A673 (cell line): ENCODE results near the gene NUFIP1. TPM values are rescaled to one million over a fixed set of nuclear protein-coding genes. Genes with fewer than 3 reads are reported as not detected.

ENCODE experiments used
- BruUV-seq: library from RNA; stranded (reverse); fragments of 400-500 nt; replicated peaks from 2 replicates; lab custom pipeline; 2021; lab: Mats Ljungman, UMichigan
- CTCF ChIA-PET: fragments of 300-600 bp; sonication (Branson Sonifier 250); formaldehyde crosslinking; loops from one replicate; lab custom pipeline; 2022; ENCODE audit warnings: antibody characterized with exemption; lab: Charles Lee
- POLR2A ChIA-PET: fragments of 300-600 bp; sonication (Branson Sonifier 250); formaldehyde crosslinking; loops from one replicate; lab custom pipeline; 2022; ENCODE audit warnings: antibody characterized with exemption; ENCODE audit not compliant: low non-redundant PET; lab: Charles Lee
- DNase-seq: peaks from one replicate; pipeline ENCODE4 v3.0.0-alpha.2; 2015; ENCODE audit warnings: low spot score
- H3K27ac ChIP-seq: fragments of 200-600 bp; sonication (generic); 2 replicates; pipeline ENCODE4 v1.5.1; 2016; ENCODE audit warnings: mixed run types, low read depth, mild to moderate bottlenecking, mixed read lengths, antibody characterized with exemption, low read length; ENCODE audit not compliant: poor library complexity, severe bottlenecking
- H3K27me3 ChIP-seq: fragments of 200-600 bp; sonication (generic); replicated peaks from 2 replicates; pipeline ENCODE4 v1.6.1; 2017; ENCODE audit warnings: mixed run types, low read depth, mild to moderate bottlenecking, mixed read lengths, antibody characterized with exemption, low read length; ENCODE audit not compliant: insufficient read depth, poor library complexity
- H3K36me3 ChIP-seq: fragments of 200-600 bp; sonication (generic); 2 replicates; pipeline ENCODE4 v1.6.1; 2016; ENCODE audit warnings: mixed run types, mild to moderate bottlenecking, mixed read lengths, antibody characterized with exemption, low read length; ENCODE audit not compliant: insufficient read depth, poor library complexity, severe bottlenecking
- H3K4me1 ChIP-seq: fragments of 200-600 bp; sonication (generic); 2 replicates; pipeline ENCODE4 v1.6.1; 2017; ENCODE audit warnings: mixed run types, mild to moderate bottlenecking, mixed read lengths, antibody characterized with exemption, low read length; ENCODE audit not compliant: insufficient read depth, poor library complexity, severe bottlenecking
- H3K4me3 ChIP-seq: fragments of 200-600 bp; sonication (generic); 2 replicates; pipeline ENCODE4 v1.5.1; 2016; ENCODE audit warnings: low read depth, mixed run types, mild to moderate bottlenecking, mixed read lengths, low read length; ENCODE audit not compliant: poor library complexity, severe bottlenecking
- H3K9me3 ChIP-seq: fragments of 200-600 bp; sonication (generic); 2 replicates; pipeline ENCODE4 v1.6.1; 2016; ENCODE audit warnings: mixed run types, low read depth, mild to moderate bottlenecking, mixed read lengths, antibody characterized with exemption, low read length; ENCODE audit not compliant: poor library complexity, severe bottlenecking
- EZH2 ChIP-seq: fragments of 200-600 bp; sonication (generic); IDR thresholded peaks from 2 replicates; pipeline ENCODE4 v1.6.1; 2017; ENCODE audit warnings: borderline replicate concordance, low read depth, mild to moderate bottlenecking, mixed read lengths, antibody characterized with exemption, low read length; ENCODE audit not compliant: poor library complexity, severe bottlenecking
- intact Hi-C: fragments of 100-400 bp; cut with micrococcal nuclease; formaldehyde crosslinking; loops from one replicate; pipeline ENCODE4 v1.10.0; 2022; ENCODE audit not compliant: unreplicated experiment
- total RNA-seq: library from RNA; stranded (reverse); gene quantifications from 2 replicates; pipeline ENCODE4 v1.2.3, GENCODE V29; 2021
- TF ChIP-seq, protein P1 (sequence below): fragments of 300-800, 200-600 bp; sonication (generic); conservative IDR thresholded peaks from 2 replicates; pipeline ENCODE4 v1.5.1; 2017; ENCODE audit warnings: low read depth, mild to moderate bottlenecking, antibody characterized with exemption, low read length, moderate library complexity, mixed read lengths

NUFIP1 gene
- total RNA-seq, 1 experiment from 2014 or later, result 13.4 TPM

DNA sequence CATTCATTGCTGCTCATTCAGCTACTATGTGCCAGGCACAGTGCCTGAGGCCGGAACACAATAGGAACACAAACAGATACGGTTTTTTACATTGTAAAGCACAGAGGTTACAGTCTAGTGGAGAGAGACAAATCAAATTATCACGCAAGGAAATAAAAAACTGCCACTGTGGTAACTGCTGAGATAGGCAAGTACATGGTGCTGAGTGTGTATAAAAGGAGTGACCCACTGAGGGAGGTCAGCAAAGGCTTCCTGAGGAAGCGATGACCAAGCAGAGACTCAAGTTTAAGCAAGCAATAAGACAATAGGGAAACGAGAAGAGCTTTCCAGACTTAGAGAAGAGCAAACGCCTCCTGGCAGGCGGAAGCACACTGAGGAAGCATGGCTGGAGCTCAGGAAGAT is 56.4 kb downstream of the NUFIP1 start:
- Histone ChIP-seq H3K27ac (no peak overlapping the region), H3K4me1 (peaks cover 7% of the 10 kb centered on the region), H3K27me3 (no peaks in the 10 kb centered on the region), H3K36me3 (no peaks in the 10 kb centered on the region), H3K4me3 (no peak overlapping the region), H3K9me3 (no peaks in the 10 kb centered on the region)
- ChIA-PET CTCF (no interaction called here), POLR2A (no interaction called here)
- BruUV-seq, result no TSS peak
- intact Hi-C loops, result no loop called here
- no peak for DNase-seq
- TF ChIP-seq, protein P1, sequence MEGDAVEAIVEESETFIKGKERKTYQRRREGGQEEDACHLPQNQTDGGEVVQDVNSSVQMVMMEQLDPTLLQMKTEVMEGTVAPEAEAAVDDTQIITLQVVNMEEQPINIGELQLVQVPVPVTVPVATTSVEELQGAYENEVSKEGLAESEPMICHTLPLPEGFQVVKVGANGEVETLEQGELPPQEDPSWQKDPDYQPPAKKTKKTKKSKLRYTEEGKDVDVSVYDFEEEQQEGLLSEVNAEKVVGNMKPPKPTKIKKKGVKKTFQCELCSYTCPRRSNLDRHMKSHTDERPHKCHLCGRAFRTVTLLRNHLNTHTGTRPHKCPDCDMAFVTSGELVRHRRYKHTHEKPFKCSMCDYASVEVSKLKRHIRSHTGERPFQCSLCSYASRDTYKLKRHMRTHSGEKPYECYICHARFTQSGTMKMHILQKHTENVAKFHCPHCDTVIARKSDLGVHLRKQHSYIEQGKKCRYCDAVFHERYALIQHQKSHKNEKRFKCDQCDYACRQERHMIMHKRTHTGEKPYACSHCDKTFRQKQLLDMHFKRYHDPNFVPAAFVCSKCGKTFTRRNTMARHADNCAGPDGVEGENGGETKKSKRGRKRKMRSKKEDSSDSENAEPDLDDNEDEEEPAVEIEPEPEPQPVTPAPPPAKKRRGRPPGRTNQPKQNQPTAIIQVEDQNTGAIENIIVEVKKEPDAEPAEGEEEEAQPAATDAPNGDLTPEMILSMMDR, result no peak
- TF ChIP-seq EZH2, result no peak

DNA sequence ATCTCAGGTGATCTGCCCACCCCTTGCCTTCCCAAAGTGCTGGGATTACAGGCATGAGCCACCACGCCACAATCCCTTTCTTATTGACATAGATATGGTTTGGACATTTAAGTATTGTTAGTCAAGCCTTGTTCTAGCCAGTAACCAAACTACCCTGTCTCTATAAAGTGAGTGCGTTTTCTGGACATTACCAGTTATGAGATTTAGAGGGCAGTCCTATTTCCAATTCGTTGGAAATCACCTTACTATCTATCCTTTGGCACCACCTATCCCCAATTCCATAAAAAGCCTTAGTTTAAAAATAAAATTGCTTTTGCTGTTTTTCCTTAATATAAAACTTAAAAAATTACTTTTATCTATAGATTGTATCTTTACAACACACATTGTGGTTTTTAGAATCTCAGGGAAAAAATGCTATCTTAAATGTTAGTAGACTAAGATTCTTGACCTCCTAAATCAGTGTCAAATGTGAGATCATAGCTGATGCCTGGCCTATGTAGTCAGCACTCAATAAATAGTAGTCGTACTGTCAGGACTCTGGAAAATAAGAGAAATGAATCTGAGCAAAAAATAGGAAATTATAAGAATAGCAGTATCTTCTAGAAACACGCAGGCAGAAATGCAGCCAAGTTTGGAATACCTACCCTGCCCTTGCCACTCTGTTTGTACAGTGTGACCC is 57.0 kb downstream of the NUFIP1 start:
- Histone ChIP-seq H3K27ac (no peak overlapping the region), H3K36me3 (no peaks in the 10 kb centered on the region), H3K9me3 (no peaks in the 10 kb centered on the region), H3K4me3 (no peak overlapping the region), H3K27me3 (no peaks in the 10 kb centered on the region), H3K4me1 (peaks cover 7% of the 10 kb centered on the region)
- intact Hi-C loops, result no loop called here
- ChIA-PET CTCF (no interaction called here), POLR2A (interaction anchor here (0.7 kb wide), 1 partner anchor 112 kb away, joined by 9 read pairs; no protein-coding TSS in a partner anchor)
- BruUV-seq, result no TSS peak
- no peak for TF ChIP-seq EZH2
- TF ChIP-seq, protein P1, result no peak
- no peak for DNase-seq

DNA sequence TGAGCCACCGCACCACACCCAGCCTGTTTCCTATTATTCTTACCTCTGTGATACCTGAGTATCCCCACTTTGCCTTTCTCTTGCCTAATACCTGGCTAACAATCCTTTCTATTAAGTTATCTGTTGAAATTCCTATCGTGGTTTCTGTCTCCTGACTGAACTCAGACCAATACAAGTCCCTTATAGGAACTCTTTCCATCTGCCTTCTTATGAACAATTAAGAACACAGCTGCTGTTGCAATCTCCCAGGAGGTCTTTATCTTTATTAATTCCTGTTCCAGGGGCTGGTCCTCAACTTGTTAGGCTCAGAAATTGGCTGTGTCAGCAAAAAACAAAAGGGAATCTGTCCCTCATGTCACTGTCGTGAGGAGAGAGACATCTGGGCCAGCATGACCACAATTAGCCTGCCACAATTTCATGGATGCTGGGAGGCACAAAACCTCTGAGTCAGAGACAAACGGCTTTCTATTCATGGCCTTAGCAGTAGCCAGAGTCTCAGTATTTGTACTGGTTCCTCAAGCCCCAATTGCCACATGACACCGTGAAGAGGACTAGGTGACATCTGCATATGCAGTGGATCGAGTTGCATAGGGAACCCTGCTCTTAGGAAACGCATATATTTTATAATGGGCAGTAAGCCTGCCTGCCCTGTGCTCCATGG is 58.2 kb downstream of the NUFIP1 start:
- peak; percentile 35 for DNase-seq
- Histone ChIP-seq H3K4me1 (peaks cover 7% of the 10 kb centered on the region), H3K27me3 (no peaks in the 10 kb centered on the region), H3K4me3 (no peak overlapping the region), H3K36me3 (no peaks in the 10 kb centered on the region), H3K9me3 (no peaks in the 10 kb centered on the region), H3K27ac (no peak overlapping the region)
- TF ChIP-seq, protein P1, result no peak
- no peak for TF ChIP-seq EZH2
- intact Hi-C loops, result no loop called here
- no TSS peak for BruUV-seq
- POLR2A ChIA-PET, result no interaction called here
- CTCF ChIA-PET, result no interaction called here
